ENCODE data around the gene NR2E3.

Gene NR2E3

DNA sequence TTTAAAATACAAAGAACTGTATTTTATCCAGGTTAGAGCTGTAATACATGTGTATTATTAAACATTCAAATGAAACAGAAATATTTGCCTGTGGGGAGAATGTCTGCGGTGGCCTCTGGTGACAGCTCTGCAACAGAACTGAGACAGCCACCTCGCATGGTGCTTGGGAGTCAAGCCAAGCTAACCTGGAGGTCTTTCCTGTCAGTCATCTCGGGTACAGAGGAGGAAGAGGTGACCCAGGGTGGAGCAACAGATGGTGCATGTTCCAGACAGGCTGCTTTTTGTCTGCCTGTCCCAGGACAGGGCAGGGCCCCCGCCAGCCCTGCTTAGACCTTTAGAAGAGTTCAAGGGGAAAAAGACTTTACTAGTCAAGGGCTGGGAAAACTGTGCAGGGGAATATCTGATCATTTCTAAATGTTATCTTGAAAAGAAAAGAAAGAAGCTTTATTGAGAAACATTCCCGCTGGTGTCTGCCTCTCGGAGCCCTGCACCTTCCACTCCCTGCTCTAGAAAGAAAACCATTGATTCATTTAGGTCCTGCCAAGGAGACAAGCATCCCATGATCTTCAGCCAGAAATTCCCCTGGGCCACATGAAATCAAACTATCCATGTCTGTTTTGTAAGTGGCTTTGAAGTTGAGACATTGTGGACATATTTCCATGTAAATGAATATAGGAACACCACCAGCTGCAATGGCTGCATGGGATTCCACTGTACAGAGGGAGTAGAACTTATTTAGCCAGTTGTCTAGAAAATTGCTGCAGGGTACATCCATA, 5.5 kb upstream of the NR2E3 start:
- H3K27ac ChIP-seq = no peak overlapping the region
- TF ChIP-seq, protein P1, sequence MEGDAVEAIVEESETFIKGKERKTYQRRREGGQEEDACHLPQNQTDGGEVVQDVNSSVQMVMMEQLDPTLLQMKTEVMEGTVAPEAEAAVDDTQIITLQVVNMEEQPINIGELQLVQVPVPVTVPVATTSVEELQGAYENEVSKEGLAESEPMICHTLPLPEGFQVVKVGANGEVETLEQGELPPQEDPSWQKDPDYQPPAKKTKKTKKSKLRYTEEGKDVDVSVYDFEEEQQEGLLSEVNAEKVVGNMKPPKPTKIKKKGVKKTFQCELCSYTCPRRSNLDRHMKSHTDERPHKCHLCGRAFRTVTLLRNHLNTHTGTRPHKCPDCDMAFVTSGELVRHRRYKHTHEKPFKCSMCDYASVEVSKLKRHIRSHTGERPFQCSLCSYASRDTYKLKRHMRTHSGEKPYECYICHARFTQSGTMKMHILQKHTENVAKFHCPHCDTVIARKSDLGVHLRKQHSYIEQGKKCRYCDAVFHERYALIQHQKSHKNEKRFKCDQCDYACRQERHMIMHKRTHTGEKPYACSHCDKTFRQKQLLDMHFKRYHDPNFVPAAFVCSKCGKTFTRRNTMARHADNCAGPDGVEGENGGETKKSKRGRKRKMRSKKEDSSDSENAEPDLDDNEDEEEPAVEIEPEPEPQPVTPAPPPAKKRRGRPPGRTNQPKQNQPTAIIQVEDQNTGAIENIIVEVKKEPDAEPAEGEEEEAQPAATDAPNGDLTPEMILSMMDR (IDR thresholded peaks at IDR 0.05) = no peak
- TF ChIP-seq ZFX (IDR thresholded peaks at IDR 0.05; ENCODE audit: borderline replicate concordance) = no peak

- no peak overlapping the region for H3K27ac ChIP-seq
- TF ChIP-seq, protein P1 (IDR thresholded peaks at IDR 0.05) = no peak
- TF ChIP-seq ZFX (IDR thresholded peaks at IDR 0.05; ENCODE audit: borderline replicate concordance) = no peak
Observed at GRCh38 chr15:71806452-71806931, 3.9 kb upstream of the NR2E3 start.

- TF ChIP-seq, protein P1 (IDR thresholded peaks at IDR 0.05) = no peak
- no peak for TF ChIP-seq ZFX (IDR thresholded peaks at IDR 0.05; ENCODE audit: borderline replicate concordance)
- no peak overlapping the region for H3K27ac ChIP-seq
Observed at GRCh38 chr15:71807125-71807629, 3.2 kb upstream of the NR2E3 start.

GRCh38 chr15:71807691-71808091, 2.7 kb upstream of the NR2E3 start:
- H3K27ac ChIP-seq = no peak overlapping the region
- no peak for TF ChIP-seq ZFX (IDR thresholded peaks at IDR 0.05; ENCODE audit: borderline replicate concordance)
- TF ChIP-seq, protein P1 (IDR thresholded peaks at IDR 0.05) = no peak

- no peak for TF ChIP-seq ZFX (IDR thresholded peaks at IDR 0.05; ENCODE audit: borderline replicate concordance)
- TF ChIP-seq, protein P1 (IDR thresholded peaks at IDR 0.05) = no peak
- no peak overlapping the region for H3K27ac ChIP-seq
Observed at GRCh38 chr15:71808311-71809020, 1.9 kb upstream of the NR2E3 start.

DNA sequence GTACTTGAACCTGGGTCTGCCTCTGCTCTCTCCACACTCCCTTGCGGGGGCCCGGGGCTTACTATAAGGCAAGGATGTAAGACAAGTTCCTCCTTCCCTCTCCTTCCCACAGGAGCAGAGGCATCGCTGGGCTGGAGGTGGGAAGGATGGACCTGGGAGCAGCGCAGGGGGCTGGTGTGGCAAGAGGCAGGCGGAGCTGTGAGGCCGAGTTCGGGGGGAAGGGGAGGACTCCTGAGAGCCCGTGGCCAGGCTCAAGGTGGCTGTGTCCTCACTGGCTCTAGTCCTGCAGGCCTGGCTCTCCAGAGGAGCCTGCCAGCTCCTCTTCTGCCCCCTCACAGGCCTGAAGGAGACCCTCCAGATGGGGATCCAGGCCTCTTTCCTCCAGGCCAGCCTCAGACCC, 1.0 kb upstream of the NR2E3 start:
- no peak overlapping the region for H3K27ac ChIP-seq
- TF ChIP-seq ZFX (IDR thresholded peaks at IDR 0.05; ENCODE audit: borderline replicate concordance) = no peak
- TF ChIP-seq, protein P1 (IDR thresholded peaks at IDR 0.05) = no peak
